GM12874 (cell line): Measurements from ENCODE around the gene PTPRK.

ENCODE experiments used
- TF ChIP-seq, protein P1 (sequence below): IDR thresholded peaks from 2 replicates; pipeline ENCODE4 v1.5.1; 2011; ENCODE audit warnings: low read depth, mild to moderate bottlenecking, control low read depth, low read length, moderate library complexity; ENCODE audit not compliant: insufficient read depth

PTPRK gene

DNA sequence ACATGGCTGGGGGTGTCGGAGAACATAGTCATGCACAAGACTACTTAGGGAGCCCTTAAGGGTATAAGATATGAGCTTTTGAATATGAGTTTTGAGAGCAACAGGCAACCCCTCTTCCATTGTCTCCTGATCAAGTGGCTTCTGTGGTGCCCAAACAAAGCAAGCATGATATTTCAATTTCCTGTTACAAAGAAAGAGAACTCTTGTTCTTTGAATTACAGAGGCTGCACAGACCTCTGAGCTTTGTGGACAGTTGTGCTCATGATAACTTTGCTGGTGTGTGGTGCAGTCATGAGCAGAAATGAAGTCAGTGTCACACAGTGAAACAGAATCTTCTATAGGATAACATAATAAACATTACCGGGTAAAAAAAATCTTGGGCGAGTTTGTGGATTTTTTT is 552.7 kb downstream of the PTPRK start:
- TF ChIP-seq, protein P1, sequence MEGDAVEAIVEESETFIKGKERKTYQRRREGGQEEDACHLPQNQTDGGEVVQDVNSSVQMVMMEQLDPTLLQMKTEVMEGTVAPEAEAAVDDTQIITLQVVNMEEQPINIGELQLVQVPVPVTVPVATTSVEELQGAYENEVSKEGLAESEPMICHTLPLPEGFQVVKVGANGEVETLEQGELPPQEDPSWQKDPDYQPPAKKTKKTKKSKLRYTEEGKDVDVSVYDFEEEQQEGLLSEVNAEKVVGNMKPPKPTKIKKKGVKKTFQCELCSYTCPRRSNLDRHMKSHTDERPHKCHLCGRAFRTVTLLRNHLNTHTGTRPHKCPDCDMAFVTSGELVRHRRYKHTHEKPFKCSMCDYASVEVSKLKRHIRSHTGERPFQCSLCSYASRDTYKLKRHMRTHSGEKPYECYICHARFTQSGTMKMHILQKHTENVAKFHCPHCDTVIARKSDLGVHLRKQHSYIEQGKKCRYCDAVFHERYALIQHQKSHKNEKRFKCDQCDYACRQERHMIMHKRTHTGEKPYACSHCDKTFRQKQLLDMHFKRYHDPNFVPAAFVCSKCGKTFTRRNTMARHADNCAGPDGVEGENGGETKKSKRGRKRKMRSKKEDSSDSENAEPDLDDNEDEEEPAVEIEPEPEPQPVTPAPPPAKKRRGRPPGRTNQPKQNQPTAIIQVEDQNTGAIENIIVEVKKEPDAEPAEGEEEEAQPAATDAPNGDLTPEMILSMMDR = no peak

DNA sequence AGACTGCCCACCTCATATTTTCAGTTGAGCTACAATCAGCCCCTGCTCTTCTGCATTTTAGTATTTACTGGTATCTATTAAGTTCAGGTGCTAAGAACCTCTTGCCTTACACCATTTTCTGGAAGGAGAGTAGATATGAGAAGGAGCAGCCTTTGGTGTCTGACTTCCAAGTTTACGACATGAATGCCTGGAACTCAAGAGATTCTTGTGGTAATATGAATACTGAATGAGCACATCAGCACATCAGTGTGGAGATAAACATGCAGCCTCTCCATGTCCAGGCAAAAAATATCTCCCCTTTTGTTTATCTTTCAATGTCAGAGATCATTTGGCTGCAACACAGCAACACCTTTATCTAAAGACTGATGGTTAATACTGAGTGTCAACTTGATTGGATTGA is 553.8 kb downstream of the PTPRK start:
- TF ChIP-seq, protein P1 = no peak

DNA sequence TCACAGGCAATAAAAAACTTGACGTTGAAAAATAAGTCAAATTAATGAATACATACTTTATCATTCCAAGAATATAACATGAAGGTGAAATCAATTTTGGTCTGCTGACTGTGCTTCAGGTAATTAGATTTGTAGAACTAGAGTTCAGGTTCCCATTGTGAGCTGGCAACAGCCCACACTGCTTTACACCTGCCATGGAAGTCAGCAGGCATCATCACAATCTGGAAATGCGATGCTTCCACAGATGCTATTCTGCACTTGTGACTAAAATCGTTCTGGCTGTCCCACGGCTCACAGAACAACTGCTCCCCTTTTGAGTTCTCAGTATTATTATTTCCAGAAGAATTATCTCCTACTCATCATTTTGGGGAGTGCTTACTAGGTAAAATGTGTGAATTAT is 556.9 kb downstream of the PTPRK start:
- TF ChIP-seq, protein P1 = no peak

DNA sequence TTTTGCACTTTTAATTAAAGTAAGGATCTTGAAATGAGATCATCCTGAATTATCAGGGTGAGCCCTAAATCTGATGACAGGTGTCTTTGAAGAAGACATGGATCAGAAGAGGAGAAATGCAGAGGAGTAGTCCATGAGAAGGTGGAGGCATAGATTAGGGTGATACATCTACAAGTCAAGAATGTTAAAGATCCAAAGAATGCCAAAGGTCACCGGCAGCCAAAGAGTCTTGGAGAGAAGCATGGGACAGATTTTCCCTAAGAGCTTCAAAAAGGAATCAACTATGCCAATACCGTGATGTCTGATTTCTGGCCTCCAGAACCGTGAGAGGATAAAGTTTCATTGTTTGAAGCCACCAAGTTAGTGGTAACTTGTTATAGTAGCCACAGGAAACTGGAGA is 560.5 kb downstream of the PTPRK start:
- TF ChIP-seq, protein P1 = no peak

DNA sequence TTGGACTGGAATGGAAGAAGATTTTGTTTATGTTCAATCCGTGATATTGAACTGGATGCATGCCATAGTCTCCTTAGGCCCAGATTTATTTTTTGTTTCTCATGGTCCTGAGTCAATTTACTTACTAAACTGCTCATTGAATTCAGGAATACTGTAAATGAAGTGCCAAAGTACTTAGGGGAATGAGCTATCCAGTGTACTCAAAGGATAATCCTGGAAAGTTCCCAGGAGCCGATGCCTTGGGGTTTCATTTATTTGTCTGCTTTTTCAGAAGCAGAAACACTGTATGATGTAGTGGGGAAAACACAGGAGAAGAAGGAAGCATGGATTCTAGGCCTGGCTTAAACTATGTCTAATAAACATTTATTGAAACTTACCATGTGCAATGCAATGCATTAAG is 563.4 kb downstream of the PTPRK start:
- TF ChIP-seq, protein P1 = no peak

DNA sequence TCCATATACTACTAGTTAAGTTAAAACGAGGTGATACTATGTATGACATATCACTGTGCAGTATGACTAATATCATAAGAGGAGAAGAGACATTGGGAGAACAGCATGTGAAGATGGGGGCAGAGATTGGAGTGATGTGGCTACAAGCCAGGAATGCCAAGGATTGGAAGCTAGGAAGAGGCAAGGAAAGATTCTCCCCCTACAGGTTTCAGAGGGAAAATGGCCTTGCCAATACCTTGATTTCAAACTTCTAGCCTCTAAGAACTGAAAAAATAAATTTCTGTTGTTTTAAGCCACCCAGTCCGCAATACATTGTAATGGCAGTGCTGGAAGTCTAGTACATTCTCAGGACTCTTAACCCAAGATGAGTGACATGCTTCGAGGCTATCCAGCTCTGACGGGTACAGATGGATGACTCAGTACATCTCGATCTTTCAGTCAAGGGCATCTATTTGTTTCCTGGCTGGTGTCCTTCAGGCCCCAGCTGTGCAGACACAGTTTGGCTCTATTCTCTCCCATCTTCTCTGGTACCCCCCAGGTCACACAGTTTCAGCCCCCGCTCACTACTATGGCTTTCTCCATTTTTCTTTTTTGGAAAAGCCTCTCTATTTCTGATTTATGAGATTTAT is 564.0 kb downstream of the PTPRK start:
- TF ChIP-seq, protein P1 = no peak

DNA sequence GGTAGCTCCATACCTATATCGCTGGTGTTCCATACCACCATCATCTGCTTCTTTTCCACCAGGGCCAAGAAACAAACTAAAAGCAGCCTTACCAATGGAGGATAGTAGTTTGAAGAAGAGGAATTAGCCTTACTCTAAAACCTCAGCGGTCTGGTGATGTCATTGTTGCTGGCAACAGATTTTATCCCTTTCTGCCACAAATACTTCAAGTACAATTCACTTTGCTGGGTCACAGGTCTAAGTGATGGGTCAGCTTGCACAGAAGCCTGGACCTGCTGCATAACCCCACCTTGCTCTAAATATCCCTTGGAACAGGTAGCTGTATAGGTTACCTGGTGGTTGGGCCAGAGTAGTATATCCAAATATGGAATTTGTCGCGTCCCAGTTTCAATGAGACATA is 566.3 kb downstream of the PTPRK start:
- TF ChIP-seq, protein P1 = no peak
